ENCODE data around the gene PAK4.

GRCh38 chr19:39160889-39161672 is 35.5 kb downstream of the PAK4 start:
- TF ChIP-seq, protein P1, sequence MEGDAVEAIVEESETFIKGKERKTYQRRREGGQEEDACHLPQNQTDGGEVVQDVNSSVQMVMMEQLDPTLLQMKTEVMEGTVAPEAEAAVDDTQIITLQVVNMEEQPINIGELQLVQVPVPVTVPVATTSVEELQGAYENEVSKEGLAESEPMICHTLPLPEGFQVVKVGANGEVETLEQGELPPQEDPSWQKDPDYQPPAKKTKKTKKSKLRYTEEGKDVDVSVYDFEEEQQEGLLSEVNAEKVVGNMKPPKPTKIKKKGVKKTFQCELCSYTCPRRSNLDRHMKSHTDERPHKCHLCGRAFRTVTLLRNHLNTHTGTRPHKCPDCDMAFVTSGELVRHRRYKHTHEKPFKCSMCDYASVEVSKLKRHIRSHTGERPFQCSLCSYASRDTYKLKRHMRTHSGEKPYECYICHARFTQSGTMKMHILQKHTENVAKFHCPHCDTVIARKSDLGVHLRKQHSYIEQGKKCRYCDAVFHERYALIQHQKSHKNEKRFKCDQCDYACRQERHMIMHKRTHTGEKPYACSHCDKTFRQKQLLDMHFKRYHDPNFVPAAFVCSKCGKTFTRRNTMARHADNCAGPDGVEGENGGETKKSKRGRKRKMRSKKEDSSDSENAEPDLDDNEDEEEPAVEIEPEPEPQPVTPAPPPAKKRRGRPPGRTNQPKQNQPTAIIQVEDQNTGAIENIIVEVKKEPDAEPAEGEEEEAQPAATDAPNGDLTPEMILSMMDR (IDR thresholded peaks at IDR 0.05) = no peak
- TF ChIP-seq POLR2A (IDR thresholded peaks at IDR 0.05) = no peak
- no peak for TF ChIP-seq POLR2AphosphoS5 (IDR thresholded peaks at IDR 0.05)
- TF ChIP-seq EP300 (IDR thresholded peaks at IDR 0.05) = no peak

All from suprapubic skin (tissue), 4 donors.